Activated CD8-positive, alpha-beta memory T cell treated with anti-CD3 and anti-CD28 coated beads, Interleukin-2, amount 50 U/mL, for 1 hour (primary cell): Measurements from ENCODE around the gene MBD2.

Experiments
- DNase-seq: peaks from one replicate; pipeline ENCODE4 v3.0.0-alpha.2; 2020; ENCODE audit errors: extremely low read depth

The MBD2 gene

DNA sequence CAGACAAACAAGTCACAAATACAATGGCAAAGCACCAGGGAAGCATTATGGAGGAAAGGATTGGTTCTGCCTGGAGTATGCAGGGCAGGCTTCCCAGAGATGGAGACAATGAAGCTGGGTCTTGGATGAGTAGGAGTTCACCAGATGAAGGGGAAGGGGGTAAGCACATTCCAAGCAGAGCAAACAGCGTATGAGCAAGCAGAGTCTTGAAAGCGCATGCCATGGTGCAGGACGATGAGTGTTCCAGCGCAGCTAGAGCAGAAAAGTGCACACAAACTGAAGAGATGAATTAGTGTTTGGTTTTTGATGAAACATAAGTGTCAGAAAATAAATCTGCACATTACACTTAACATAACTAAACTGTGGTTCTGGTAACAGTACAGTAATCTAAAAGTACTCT lies 21.6 kb downstream of the MBD2 start:
- DNase-seq, result no peak

DNA sequence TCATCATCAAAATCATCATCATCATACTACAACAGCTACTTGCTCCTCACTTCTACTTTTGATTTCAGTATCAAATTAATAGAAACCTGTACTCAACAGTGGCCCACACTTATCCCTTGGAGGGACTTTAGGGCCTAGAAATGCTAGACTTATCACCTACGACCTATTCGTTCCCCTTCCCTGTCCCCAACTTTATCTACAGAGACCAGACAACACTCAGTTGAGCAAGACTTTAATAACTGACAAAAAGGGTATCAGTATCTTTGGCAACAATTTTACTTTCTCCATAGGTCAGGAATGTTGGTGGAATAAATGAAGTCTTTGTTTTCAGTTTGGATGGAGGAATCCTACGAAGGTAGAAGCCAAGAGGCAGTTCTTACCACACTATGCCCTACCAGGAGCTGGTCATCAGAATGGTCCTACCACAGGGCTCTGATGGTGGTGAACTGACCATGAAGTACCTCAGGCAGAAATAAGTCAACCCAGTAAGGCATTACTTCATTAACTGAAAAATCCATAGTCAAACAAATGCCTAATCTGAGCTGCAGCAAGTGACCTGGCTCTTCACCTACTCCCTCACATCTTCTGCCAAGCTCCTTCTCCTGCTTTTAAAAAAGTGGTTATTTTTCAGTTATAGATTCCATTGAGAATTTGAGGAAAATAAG lies 26.6 kb downstream of the MBD2 start:
- DNase-seq, result no peak

DNA sequence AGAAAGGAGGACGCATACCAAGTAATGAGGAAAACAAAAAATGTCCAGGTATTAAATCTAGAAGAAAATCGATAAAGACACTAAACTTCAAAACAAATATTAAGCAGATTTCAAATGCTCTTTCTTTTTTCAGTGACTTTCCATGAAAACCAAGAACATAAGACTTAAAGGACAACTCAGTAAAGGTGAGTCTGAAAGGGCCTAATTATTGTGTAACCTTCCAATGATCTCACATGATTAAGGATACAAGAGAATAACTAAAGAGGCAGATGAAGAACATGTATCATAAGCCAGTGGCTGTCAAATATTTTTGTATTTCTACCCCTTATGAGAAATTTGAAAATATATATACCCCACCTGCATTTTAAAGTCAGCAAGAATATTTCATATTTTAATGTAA lies 30.7 kb downstream of the MBD2 start:
- no peak for DNase-seq

DNA sequence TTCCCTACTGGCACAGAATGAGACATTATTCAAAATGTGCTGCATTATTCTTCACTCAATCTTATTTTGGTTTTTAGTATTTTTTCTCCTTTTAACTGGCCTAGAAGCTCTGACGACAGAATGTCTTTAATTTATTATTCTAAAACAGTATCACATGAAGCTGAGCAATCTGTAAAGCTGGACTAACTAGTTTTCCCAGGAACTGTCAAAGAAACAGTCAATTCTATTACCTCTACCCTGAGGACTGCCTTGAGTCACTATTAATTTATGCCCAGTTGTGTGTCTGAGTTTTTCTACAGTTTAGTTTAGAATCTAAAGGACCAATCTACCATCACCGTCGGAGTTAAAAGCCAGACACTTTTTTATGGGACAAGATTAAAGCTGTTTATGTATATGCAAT lies 31.6 kb downstream of the MBD2 start:
- DNase-seq, result no peak

DNA sequence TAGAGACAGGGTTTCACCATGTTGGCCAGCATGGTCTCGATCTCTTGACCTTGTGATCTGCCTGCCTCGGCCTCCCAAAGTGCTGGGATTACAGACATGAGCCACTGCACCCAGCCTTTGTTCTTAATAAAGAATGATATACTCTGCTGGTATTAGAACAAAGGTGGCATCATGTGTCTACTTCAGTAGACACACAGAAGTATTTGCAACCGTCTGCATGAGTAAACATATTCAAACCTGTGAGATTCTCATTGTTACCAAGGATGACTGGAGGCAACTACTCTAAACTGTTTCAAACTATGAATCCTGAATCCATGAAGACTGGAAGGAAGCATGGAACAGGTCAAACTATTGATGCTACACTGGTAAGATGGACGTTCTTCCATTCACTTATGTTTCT lies 32.1 kb downstream of the MBD2 start:
- no peak for DNase-seq

DNA sequence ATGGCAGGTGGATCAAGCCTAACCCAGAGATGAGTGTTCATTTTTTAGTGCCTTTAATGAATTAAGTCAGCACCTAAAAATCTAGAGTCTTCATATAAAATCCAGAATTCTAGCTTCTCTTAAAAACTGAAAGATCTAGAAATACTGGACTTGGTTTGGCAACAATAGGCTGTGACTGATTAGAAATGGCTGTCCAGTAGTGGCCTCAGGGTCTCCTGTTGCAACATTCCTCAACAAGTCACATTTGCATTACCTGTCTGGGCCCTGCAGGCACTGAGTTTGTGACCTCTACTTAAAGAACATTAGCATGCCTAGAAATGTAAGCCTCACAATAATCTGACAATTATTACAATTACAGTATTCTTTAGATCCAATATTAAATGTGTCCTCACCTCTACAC lies 33.1 kb downstream of the MBD2 start:
- DNase-seq, result no peak

DNA sequence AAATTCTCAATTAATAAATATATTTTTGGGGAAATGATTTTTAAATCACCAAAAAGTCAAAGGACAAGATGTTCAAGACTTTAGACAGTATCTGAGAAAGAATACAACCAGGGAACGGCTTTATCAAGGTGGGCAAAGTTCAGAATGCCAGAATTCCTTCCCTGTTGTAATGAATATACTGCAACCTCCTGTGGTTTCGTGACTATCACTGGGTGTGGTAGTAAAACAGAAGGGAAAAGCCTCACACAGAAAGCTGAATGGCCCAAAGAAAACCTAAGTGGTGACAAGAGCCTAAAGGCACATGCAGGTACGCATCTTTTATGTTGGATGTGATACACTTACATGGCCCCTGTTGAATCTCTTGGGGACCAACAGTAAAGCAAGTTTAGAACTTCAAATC lies 37.1 kb downstream of the MBD2 start:
- no peak for DNase-seq

DNA sequence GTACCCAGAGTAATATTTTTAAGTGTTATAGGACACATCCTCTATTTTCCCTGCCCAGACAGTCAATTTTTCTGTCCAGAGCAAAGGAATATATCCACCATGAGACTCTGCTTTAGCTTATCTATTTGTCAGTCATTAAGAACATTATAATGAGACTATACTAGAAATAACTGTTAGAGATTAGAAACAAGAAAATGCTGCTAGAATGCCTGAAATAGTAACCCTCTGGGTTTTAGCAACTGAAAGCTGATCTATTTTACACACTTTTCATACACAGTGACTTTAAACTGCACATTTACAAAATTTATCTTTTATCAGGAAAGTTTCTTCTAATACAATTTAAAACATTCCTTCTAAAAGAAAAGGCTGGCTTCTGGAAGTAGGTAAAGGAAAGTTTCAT lies 39.6 kb downstream of the MBD2 start:
- DNase-seq, result no peak

DNA sequence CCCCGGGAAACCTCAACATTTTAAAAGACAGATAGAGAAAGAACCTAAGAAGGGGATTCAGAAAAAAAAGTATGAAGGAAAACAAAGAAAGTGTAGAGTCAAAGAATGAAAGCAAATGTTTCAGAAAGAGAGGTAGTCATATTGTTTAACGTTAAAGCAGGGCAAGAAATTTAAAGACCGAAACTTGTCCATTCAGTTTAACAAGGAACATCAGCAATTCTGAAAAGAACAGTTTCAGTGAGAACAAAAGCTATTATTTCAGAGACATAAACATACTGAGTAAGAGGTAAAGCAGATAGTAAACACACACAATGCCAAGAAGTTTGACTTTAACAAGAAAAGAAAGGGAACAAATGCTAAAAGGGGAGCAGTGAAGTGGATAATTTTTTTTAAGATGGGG lies 41.1 kb downstream of the MBD2 start:
- no peak for DNase-seq

DNA sequence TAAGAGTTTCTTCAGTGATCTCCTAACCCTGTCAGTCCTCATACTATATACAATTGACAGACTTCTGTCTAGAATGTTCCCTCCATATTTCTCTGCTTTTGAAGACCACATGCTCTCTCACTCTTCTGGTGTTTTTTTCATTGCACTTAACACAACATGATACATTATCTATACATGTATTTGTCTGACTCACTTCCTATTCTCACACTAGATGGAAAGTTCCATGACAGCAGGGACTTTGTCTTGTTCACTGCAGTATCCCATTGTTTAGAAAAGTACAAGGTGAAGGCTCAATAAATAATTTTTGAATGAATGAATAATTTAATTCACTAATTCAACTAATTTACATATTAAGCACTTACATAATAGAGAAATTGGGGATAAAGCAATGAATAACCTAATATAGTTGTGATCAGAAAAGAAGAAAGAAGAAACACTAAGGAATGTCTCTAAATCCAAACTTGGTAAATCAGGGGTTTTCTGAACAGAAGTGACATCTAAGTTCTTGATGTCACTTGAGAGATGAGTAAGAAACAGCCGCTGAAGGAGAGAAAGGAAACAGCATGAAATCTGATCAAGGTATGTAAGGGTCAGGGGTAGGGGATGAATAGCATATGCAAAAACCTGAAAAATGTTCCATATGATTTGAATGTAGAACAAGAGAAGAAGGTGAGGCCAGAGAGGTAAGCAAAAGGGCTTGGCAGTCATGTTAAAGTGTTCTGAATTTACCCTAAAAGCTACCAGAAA lies 42.4 kb downstream of the MBD2 start:
- no peak for DNase-seq

DNA sequence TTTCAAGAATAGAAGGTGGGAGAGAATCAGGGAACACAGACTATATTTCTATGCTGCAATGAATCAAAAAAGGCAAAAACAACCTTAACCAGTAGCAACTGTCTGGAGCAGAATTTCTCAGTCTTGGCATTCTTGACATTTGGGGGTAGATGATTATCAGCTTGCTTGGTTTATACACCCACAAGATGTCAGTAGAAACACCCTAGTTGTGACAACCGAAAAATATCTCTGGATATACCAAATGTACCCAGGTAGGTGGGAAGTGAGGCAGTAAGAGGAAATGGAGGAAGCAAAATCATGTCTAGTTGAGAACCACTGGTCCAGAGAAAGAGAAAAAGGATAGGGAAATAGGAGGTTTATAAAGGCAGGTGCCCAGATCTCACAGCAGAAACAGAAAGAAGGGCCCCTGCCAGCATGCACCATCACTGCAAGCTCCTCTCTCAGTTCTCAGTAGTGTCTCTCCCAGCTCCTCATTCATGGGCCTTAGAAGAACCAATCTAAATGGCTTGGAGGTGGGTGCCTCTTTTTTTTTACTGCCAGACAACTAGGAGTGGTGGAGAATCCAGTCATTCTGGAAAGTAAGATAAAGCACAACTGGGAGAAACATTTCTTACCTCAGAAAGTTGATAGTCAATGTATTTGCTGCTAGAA lies 50.4 kb downstream of the MBD2 start:
- DNase-seq, result no peak

DNA sequence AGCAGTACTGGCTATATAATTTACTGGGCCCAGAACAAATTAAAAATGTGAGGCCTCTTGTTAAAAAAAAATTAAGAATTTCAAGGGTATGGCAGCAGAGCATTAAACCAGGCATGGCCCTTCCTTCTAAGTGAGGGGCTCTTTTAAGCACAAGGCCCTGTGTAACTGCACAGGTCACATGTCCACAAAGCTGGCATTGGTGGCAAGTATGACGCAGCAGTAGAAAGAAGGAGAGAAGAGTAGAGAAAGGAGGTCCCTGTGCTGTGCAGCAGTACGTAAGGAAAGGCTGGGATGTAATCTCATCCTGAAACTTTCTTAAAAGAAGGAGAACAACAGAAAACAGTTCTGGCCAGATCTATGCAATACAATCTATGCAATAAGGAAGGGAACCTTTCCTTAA lies 51.2 kb downstream of the MBD2 start:
- DNase-seq, result no peak

DNA sequence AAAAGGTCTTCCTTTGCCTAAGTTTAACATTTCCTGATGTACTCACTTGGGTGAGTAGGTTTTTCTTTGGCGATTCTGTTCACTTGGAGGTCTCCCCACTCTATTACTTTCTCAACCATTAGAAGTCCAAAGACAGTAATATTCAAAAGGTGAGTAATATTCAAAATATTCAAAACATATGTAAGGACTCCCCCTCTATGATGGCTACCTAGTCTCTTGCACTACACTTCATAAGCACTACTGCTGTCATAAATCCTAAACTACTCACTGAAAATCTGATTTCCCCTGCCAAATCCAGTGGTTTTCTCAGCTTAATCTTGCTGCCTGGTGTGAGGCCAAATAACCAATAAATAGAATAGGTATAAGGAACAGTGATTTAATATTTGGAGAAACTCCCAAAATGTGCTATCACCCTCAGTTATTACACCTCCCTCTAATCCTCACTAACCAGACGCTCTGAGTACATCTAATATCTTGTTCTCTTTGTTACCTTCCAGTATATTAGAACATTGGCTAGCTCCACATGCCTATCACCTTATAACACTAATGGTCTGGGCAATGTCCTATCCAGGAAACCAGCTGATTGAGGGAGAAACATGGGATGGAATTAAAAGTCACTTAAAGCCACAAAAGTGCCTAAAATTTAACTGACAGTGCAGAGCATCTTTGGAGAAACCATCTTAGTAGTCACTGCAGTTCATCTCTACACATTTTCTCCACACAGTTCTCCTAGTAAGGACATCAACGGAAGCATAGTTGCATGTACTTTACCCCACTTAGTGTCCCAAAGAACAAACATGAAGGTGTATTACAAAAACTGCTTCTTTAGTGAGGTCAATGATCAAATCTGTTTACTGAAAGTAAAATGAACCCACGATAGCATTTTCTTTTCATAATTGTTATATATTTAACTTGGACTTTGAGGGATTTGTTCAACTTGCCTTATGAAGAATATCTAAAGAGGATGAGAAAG lies 54.8 kb downstream of the MBD2 start:
- DNase-seq, result no peak

DNA sequence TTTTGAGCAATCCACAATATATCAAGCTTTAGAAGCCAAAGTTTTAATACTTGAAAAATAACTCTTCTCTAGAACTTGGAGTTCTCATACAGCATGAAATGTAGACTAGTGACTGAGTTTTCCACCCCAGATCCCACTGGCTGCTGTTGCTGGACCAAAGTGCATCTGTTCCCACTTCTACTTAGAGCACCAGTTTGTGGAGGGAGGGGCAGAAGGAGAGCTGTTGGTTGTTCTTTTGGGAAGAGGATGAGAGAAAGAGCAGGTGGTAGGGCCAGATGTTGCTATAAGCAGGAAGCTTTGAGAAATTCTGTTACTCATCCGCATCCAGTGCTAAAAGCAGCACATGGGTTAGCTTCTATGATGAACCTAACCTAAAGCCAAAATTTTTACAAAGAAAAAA lies 59.0 kb downstream of the MBD2 start:
- no peak for DNase-seq

DNA sequence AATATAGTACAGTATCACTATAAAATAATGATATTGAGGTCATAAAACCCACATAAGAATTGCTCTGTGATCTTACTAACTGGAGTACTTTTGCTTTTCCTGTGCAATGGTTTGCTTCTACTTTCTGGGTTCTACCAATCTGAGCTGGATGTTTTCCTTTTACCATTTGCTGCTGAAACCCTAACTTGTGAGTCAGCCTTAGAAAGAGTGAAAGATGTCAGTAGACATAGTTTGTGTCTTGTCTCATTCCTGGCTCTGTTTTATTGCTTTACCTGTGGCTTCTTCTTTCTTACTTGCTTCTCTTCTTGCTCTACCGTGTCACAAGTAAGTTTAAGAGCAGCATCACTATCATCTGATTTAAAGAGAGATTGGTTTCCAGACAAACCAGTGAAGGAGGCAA lies 61.0 kb downstream of the MBD2 start:
- DNase-seq, result no peak

DNA sequence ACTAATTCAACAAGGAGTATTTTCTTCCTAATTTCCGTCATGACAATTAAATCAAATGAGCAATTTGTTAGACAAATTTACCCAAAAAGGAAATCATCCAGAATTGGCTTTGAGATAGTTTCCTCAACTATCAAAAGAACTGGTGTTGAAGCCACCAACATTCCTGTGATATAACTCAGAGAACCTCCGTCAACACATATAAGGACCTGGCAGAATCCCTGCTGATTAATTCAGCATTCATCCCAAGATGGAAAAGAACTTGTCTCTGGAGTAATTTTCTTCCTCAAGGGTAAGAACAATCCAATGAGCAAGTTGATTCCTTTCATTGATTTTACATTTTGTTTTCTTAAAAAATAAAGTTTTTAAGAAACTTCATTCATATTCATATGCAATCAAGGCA lies 62.0 kb downstream of the MBD2 start:
- no peak for DNase-seq

DNA sequence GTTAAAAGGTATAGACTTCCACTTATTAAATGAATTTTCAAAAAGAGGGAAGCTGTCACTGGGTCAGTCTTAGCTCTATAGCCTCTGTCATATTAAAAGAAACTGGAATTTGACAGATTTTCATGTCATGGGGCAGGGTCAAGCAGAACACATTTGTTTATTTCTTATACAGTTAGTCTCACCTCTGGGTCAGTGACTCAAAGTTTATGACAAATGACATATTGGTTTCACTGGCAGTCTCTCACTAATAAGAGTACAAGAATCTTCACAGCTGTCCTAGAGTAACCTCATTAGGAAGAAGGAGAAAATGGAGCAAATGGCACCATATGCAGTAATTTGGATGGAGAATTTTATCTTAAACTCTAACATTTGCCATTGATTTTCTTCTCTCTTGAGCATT lies 63.2 kb downstream of the MBD2 start:
- no peak for DNase-seq

DNA sequence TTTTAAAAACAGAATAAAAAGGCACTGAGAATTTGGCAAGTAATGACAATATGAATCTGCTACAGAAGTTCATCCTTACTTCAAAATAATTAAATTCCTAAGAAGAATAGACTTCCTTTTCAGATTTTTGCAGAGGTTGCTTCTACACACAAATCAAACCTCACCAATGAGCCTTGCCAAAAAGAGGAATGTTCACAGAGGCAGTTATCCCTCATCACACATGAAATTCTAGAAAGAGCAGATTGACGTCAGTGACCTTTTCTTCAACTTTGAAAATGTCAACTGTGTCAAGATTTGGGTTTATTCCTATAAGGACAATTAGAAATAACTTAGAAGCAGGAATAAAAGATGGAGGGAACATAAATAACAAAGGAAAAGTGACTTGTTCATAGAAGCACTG lies 64.6 kb downstream of the MBD2 start:
- DNase-seq, result no peak

DNA sequence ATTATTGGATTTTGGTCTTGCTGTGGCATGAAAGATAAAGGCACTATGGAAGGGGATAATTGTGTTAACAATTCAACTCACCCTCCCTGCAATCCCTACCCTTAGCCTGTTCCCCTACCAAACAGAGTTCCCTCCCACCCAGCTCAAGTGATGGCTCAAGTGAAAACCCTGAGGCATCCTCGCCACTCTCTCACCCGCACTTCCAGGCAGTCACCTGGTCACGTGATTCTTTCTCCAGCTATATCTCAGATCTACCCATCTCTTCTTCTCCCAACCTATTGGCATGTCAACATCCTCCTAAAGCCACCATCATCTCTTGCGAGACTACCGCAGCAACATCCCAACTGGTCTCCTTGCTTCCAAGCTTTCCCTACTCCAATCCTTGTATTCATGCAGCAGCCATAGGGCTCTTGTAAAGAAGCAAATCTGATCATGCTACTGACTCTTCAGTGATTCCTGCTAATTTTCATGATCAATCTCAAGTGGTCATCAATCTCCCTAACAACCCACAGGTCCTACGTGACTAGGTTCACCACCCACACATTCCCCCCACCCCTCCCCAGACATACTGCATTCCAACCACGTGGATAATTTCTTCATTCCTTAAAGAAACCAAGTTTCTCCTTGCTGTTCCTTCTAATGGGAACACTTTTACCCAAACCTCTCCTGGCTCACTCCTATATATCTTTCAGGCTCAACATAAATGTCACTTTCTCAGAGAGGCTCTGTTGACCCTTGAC lies 66.7 kb downstream of the MBD2 start:
- DNase-seq, result no peak

DNA sequence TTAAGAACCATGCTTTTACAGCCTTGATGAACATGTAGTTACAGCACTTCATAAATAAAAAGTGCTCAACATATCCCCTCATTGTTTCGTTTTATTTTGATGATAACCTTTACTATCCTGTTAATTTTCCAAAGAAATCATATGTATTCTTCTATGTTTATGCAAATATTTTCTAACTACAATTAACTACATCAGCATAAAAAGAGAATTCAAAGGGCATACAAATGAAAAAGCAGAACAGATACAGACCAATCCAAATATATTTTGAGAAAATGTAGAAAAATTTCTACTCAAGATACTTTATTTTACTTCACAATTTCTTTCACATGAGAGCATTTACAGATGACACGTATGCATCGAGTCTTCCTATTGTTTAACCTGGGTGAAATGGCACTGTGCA lies 69.1 kb downstream of the MBD2 start:
- DNase-seq, result no peak

DNA sequence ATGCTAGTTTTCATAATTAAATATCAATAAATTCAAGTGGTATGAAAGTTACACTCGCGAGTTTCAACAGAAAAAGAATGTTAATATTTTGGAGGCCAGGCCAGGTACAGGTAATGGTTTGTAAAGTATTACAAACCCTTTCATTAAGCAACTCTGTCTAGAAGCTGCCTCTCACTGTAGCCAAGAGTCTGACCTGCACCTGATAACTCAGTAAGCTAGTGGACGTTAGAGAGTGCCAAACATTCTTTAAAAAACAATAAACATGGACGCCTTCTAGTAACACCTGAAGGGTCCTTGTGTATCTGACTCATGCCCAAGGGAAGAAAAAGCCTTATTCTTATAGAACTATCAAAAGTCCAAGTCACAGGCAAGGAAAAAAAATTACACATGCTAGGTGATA lies 70.2 kb downstream of the MBD2 start:
- no peak for DNase-seq
